HCT116 (cell line): ENCODE measurements around the gene HMGN1. TPM values are rescaled to one million over a fixed set of nuclear protein-coding genes. Genes with fewer than 3 reads are reported as not detected.

Source experiments
- ATAC-seq: fragments of 200-7000 bp; cut with Tn5 transposase; 2 replicates; pipeline ENCODE4 v1.9.1; 2020; ENCODE audit warnings: mild to moderate bottlenecking, moderate library complexity
- BruUV-seq: library from RNA; stranded (reverse); fragments of 400-500 nt; replicated peaks from 2 replicates; lab custom pipeline; 2021; lab: Mats Ljungman, UMichigan
- CTCF ChIA-PET: fragments of 300-600 bp; sonication (Branson Sonifier 250); formaldehyde crosslinking; loops from one replicate; lab custom pipeline; 2021; ENCODE audit warnings: antibody characterized with exemption; lab: Charles Lee
- POLR2A ChIA-PET: fragments of 300-600, 350-600 bp; sonication (Branson Sonifier 250); formaldehyde crosslinking; loops from one replicate; lab custom pipeline; 2021; ENCODE audit warnings: antibody characterized with exemption; lab: Charles Lee
- RAD21 ChIA-PET, 2 experiments: fragments of 300-600 bp; sonication (Branson Sonifier 250); formaldehyde crosslinking; loops; one replicate each; lab custom pipeline; 2023; ENCODE audit warnings: low total read pairs in 2 of 2; ENCODE audit not compliant: uncharacterized antibody in 2 of 2, unreplicated experiment in 2 of 2, low non-redundant PET in 1 of 2; lab: Charles Lee
- DNase-seq: peaks from one replicate; pipeline ENCODE4 v3.0.0-alpha.2; 2010; ENCODE audit warnings: low read depth, low spot score
- H2AFZ ChIP-seq: fragments of 200-600 bp; shearing (Covaris generic), sonication (generic); 2 replicates; pipeline ENCODE4 v1.6.1; 2017; ENCODE audit warnings: low read depth, mixed run types, mixed read lengths, antibody characterized with exemption, low read length; ENCODE audit not compliant: poor library complexity, severe bottlenecking
- H3K27ac ChIP-seq: 2 replicates; pipeline ENCODE4 v1.5.1; 2012; ENCODE audit warnings: low read depth, low read length
- H3K27me3 ChIP-seq: fragments of 200-600 bp; sonication (generic); 2 replicates; pipeline ENCODE4 v1.6.1; 2016; ENCODE audit warnings: mixed run types, low read length, mixed read lengths; ENCODE audit not compliant: insufficient read depth
- H3K36me3 ChIP-seq, 2 experiments: fragments of 200-500 bp in 1 of 2; fragments of 200-600 bp in 1 of 2; sonication (Bioruptor generic) in 1 of 2; sonication (generic) in 1 of 2; 2 replicates each; pipeline versions ENCODE4 v1.5.1 to v1.6.1; 2014 to 2016; ENCODE audit warnings: low read length in 2 of 2, inconsistent platforms in 1 of 2, mixed read lengths in 1 of 2, mixed run types in 1 of 2; ENCODE audit not compliant: insufficient read depth in 2 of 2, control insufficient read depth in 1 of 2
- H3K4me1 ChIP-seq, 2 experiments: fragments of 200-600 bp in 1 of 2; sonication (generic) in 1 of 2; 2 replicates each; pipeline versions ENCODE4 v1.5.1 to v1.6.1; 2012 to 2017; ENCODE audit warnings: low read length in 2 of 2, inconsistent platforms in 1 of 2, mild to moderate bottlenecking in 1 of 2, mixed read lengths in 1 of 2, mixed run types in 1 of 2, moderate library complexity in 1 of 2; ENCODE audit not compliant: insufficient read depth in 2 of 2, control insufficient read depth in 1 of 2
- H3K4me2 ChIP-seq: fragments of 200-600 bp; sonication (generic); 2 replicates; pipeline ENCODE4 v1.6.1; 2017; ENCODE audit warnings: mixed run types, low read length, mixed read lengths
- H3K4me3 ChIP-seq, 2 experiments: fragments of 200-600 bp in 1 of 2; sonication (generic) in 1 of 2; replicated peaks in 1 of 2; 2 replicates each; pipeline ENCODE4 v1.5.1; 2011 to 2016; ENCODE audit warnings: low read length in 2 of 2, control low read depth in 1 of 2, low read depth in 1 of 2, mild to moderate bottlenecking in 1 of 2, mixed read lengths in 1 of 2, mixed run types in 1 of 2
- H3K79me2 ChIP-seq: fragments of 200-600 bp; sonication (generic); 2 replicates; pipeline ENCODE4 v1.6.1; 2017; ENCODE audit warnings: mild to moderate bottlenecking, mixed run types, low read length, moderate library complexity, mixed read lengths; ENCODE audit not compliant: insufficient read depth
- H3K9ac ChIP-seq: fragments of 200-600 bp; sonication (generic); 2 replicates; pipeline ENCODE4 v1.6.1; 2016; ENCODE audit warnings: low read length, mixed read lengths
- H3K9me2 ChIP-seq: fragments of 200-600 bp; sonication (generic), shearing (Covaris generic); 2 replicates; pipeline ENCODE4 v1.6.1; 2017; ENCODE audit warnings: mixed run types, mild to moderate bottlenecking, moderate library complexity; ENCODE audit not compliant: insufficient read depth
- H3K9me3 ChIP-seq, 2 experiments: fragments of 200-500 bp in 1 of 2; fragments of 200-600 bp in 1 of 2; sonication (Bioruptor generic) in 1 of 2; sonication (generic) in 1 of 2; 2 replicates each; pipeline ENCODE4 v1.6.1; 2014 to 2017; ENCODE audit warnings: low read length in 2 of 2, mixed read lengths in 2 of 2, inconsistent platforms in 1 of 2, low read depth in 1 of 2, mild to moderate bottlenecking in 1 of 2, mixed run types in 1 of 2, moderate library complexity in 1 of 2; ENCODE audit not compliant: control insufficient read depth in 1 of 2, insufficient read depth in 1 of 2
- H4K20me1 ChIP-seq: fragments of 200-600 bp; sonication (generic), shearing (Covaris generic); 2 replicates; pipeline ENCODE4 v1.6.1; 2017; ENCODE audit warnings: mixed run types, mild to moderate bottlenecking, moderate library complexity; ENCODE audit not compliant: insufficient read depth
- CBX3 ChIP-seq: IDR thresholded peaks from 2 replicates; pipeline ENCODE4 v1.6.1; 2012; ENCODE audit warnings: low read depth
- CEBPB ChIP-seq: IDR thresholded peaks from 2 replicates; pipeline ENCODE4 v1.6.1; 2012; ENCODE audit warnings: low read depth
- CTCF ChIP-seq, 3 experiments: fragments of 200-600 bp in 1 of 3; sonication (generic) in 1 of 3; IDR thresholded peaks in 2 of 3; conservative IDR thresholded peaks in 1 of 3; 2 replicates each; pipeline ENCODE4 v1.5.1; 2012 to 2017; ENCODE audit warnings: low read depth in 2 of 3, low read length in 2 of 3, antibody characterized with exemption in 1 of 3, borderline replicate concordance in 1 of 3, control low read depth in 1 of 3, mild to moderate bottlenecking in 1 of 3, mixed read lengths in 1 of 3, mixed run types in 1 of 3, moderate library complexity in 1 of 3; ENCODE audit not compliant: insufficient read depth in 1 of 3
- ELF1 ChIP-seq: IDR thresholded peaks from 2 replicates; pipeline ENCODE4 v1.6.1; 2012; ENCODE audit warnings: low read depth, borderline replicate concordance
- EZH2 ChIP-seq: fragments of 200-600 bp; sonication (generic); IDR thresholded peaks from 2 replicates; pipeline ENCODE4 v1.6.1; 2017; ENCODE audit warnings: antibody characterized with exemption, mixed run types
- EZH2phosphoT487 ChIP-seq: fragments of 200-600 bp; IDR thresholded peaks from 2 replicates; pipeline ENCODE4 v1.6.1; 2018; ENCODE audit warnings: antibody characterized with exemption, borderline replicate concordance
- JUND ChIP-seq: IDR thresholded peaks from 2 replicates; pipeline ENCODE4 v1.6.1; 2012
- POLR2A ChIP-seq: IDR thresholded peaks from 2 replicates; pipeline ENCODE4 v1.7.0; 2011; ENCODE audit warnings: borderline replicate concordance; ENCODE audit not compliant: insufficient read depth, insufficient read length; ENCODE audit errors: extremely low read depth
- POLR2AphosphoS5 ChIP-seq: IDR thresholded peaks from 2 replicates; pipeline ENCODE4 v1.6.1; 2011; ENCODE audit warnings: mild to moderate bottlenecking, low read depth, low read length, moderate library complexity
- RAD21 ChIP-seq: IDR thresholded peaks from 2 replicates; pipeline ENCODE4 v1.6.1; 2012; ENCODE audit warnings: low read depth, mild to moderate bottlenecking
- REST ChIP-seq: IDR thresholded peaks from 2 replicates; pipeline ENCODE4 v1.6.1; 2012; ENCODE audit warnings: low read depth
- SIN3A ChIP-seq: IDR thresholded peaks from 2 replicates; pipeline ENCODE4 v1.6.1; 2012; ENCODE audit warnings: low read depth
- SP1 ChIP-seq: IDR thresholded peaks from 2 replicates; pipeline ENCODE4 v1.6.1; 2012; ENCODE audit warnings: low read depth
- TCF7L2 ChIP-seq: IDR thresholded peaks from 2 replicates; pipeline ENCODE4 v1.7.0; 2011; ENCODE audit warnings: borderline replicate concordance, inconsistent platforms; ENCODE audit not compliant: insufficient read depth, insufficient read length; ENCODE audit errors: extremely low read depth
- YY1 ChIP-seq: IDR thresholded peaks from 2 replicates; pipeline ENCODE4 v1.6.1; 2011; ENCODE audit warnings: low read length, low read depth, moderate library complexity, mild to moderate bottlenecking; ENCODE audit not compliant: insufficient replicate concordance; ENCODE audit errors: extremely low read depth
- ZNF274 ChIP-seq: fragments of 200-500 bp; sonication (Bioruptor generic); IDR thresholded peaks from 2 replicates; pipeline ENCODE4 v1.6.1; 2014; ENCODE audit warnings: mild to moderate bottlenecking, low read depth, low read length, inconsistent platforms
- intact Hi-C: fragments of 100-400 bp; cut with micrococcal nuclease; formaldehyde crosslinking; loops from 2 replicates; pipeline ENCODE4 v1.10.0; 2022
- total RNA-seq: library from RNA; stranded (reverse); gene quantifications from one replicate; pipeline ENCODE4 v1.2.1, GENCODE V29; 2021; ENCODE audit not compliant: unreplicated experiment
- TF ChIP-seq, protein P1 (sequence below): IDR thresholded peaks from 2 replicates; pipeline ENCODE4 v1.6.1; 2012

The HMGN1 gene
- total RNA-seq, 1 experiment from 2014 or later: 399 TPM

DNA sequence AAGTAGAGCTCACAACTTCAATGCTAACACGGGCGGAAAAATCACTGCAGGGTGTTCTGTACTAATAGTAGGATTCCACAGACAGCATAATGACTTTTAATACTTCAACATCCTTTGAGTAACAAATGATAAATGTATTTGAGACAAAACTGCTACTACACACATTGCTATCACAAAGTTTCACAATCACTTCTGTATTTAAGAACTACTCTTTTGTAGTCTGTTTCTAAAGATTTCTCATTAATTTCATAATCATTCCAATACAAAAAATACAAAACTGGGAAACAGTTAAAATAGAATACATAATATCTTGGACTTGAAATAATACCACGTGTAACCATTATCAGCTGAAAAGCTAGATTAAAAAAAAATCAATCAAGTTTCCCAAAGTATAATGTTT, 2.7 kb downstream of the HMGN1 start:
- DNase-seq (no peak), ATAC-seq (no peak)
- no peak overlapping the region for H2AFZ ChIP-seq
- no peaks in the 10 kb centered on the region for H3K27me3 ChIP-seq
- RAD21 ChIA-PET: no interaction called here
- no TSS peak for BruUV-seq
- intact Hi-C loops: loop anchor here (5.0 kb wide), 1 partner anchor 34 kb away; the partner anchor contains the start of gene BRWD1
- H3K4me3 ChIP-seq: no peak overlapping the region
- H3K36me3 ChIP-seq: peaks cover 44 to 52% of the 10 kb centered on the region in 2 experiments
- H3K27ac ChIP-seq: no peak overlapping the region
- peaks cover 42% of the 10 kb centered on the region for H3K79me2 ChIP-seq
- POLR2A ChIA-PET: no interaction called here
- no peak overlapping the region; the same call in 1 of the 2 replicates for H3K4me2 ChIP-seq
- TF ChIP-seq REST (no peak), SIN3A (no peak), TCF7L2 (no peak), SP1 (no peak), POLR2AphosphoS5 (no peak), CBX3 (no peak), ZNF274 (no peak), POLR2A (no peak), CTCF (IDR thresholded peaks at IDR 0.05 in 2 of 3, conservative IDR thresholded peaks at IDR 0.05 in 1 of 3; ENCODE audit: borderline replicate concordance in 1 of 3, insufficient read depth in 1 of 3, low read depth in 2 of 3, low read length in 2 of 3) (no peak), ELF1 (no peak), EZH2 (no peak), RAD21 (no peak), CEBPB (no peak), JUND (no peak), YY1 (no peak), EZH2phosphoT487 (no peak)
- TF ChIP-seq, protein P1, sequence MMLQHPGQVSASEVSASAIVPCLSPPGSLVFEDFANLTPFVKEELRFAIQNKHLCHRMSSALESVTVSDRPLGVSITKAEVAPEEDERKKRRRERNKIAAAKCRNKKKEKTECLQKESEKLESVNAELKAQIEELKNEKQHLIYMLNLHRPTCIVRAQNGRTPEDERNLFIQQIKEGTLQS: no peak
- CTCF ChIA-PET: no interaction called here
- no peaks in the 10 kb centered on the region for H3K9me3 ChIP-seq
- no peaks in the 10 kb centered on the region for H3K9me2 ChIP-seq
- no peak overlapping the region for H3K9ac ChIP-seq
- peaks cover 34% of the 10 kb centered on the region; the same call in 1 of the 2 replicates for H4K20me1 ChIP-seq
- H3K4me1 ChIP-seq: peaks cover 5 to 22% of the 10 kb centered on the region in 2 experiments
